EH (cell line): Measurements from ENCODE around the gene THSD4.
A peak's percentile ranks its signal among the peaks of the same experiment; 100 is the strongest.

Experiments used
- DNase-seq: peaks from one replicate; pipeline ENCODE4 v3.0.0-alpha.2; 2015; ENCODE audit warnings: low read depth

The THSD4 gene

GRCh38 chr15:71810256-71811035 is 695.2 kb downstream of the THSD4 start, which contains the start of gene NR2E3:
Gene NR2E3, plus strand, starts transcription at chr15:71810554. Its CDS starts 190 bp downstream, at chr15:71810744.
- DNase-seq, result no peak

DNA sequence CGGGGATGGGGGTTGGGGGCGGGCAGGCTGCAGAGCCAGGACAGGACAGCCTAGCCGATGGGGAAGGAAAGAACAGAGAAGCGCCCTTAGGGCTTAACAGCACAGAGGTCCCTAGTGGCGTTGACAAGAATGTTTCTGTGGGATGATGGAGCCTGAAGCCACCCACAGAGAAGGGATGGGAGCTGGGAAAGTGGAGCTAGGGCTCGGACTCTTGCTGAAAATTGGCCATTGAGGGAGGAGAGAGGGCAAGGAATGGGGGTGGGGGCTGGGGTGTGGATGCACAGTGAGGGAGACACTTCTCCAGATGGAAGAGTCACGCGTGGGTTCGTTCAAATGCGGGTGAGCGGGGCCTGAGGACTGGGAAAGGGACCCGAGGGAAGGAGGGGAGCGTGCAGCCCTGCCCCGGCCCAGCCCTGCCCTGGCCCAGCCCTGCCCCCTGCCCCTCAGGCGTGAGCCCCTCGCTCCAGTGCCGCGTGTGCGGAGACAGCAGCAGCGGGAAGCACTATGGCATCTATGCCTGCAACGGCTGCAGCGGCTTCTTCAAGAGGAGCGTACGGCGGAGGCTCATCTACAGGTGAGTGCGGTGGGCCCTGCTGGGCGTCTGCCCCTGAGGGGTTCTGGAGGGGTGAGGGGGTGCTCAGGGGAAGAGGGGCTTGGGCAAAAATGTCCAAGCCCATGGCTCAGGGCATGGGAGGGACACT is 695.9 kb downstream of the THSD4 start:
- DNase-seq, result peak; percentile 19

DNA sequence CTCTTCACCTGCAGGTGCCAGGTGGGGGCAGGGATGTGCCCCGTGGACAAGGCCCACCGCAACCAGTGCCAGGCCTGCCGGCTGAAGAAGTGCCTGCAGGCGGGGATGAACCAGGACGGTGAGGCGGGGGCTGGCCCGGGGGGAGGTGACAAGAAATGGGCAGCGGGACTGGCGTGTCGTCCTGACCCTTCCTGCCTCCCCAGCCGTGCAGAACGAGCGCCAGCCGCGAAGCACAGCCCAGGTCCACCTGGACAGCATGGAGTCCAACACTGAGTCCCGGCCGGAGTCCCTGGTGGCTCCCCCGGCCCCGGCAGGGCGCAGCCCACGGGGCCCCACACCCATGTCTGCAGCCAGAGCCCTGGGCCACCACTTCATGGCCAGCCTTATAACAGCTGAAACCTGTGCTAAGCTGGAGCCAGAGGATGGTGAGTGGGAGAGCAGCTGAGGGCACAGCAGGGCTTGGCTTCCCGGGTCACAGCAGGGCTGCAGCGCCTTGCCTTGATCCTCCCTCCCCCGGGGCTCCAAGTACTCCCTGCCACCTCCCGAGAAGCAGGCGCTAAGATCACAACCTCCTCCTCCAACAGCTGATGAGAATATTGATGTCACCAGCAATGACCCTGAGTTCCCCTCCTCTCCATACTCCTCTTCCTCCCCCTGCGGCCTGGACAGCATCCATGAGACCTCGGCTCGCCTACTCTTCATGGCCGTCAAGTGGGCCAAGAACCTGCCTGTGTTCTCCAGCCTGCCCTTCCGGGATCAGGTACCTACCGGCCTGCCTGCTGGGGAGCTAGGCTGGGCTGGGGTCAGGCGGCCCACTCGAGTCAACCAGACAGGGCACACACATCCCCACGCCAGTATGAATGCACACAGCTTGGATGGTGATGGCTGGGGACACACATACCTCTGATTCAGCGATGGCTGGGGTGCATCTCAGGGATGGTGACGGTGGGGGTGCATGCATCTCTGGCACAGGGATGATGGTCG is 696.8 kb downstream of the THSD4 start:
- DNase-seq, result no peak

DNA sequence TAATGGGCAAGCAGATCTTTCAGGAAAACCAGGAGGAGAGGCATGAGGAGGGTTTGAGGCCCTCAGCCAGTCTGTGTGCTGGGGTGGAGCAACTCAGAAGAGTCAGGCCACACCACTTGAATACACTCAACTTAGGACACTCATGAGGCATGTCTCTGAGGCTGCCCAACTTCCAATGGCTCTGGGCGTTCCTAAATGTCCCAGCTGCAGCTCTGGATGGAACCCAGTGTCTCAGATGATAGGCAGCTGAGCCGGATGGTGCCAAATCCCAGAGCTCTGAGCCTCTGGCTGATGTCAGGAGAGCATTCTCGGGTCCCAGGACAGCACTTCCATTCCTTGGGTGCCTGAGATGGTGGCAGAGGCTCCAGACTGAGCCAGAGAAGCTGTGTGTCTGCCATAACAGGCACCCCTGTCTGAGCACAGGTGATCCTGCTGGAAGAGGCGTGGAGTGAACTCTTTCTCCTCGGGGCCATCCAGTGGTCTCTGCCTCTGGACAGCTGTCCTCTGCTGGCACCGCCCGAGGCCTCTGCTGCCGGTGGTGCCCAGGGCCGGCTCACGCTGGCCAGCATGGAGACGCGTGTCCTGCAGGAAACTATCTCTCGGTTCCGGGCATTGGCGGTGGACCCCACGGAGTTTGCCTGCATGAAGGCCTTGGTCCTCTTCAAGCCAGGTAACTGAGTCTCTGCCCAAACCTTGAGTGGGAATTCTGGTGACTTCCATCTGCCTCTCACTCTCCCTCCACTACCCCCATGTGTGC is 697.9 kb downstream of the THSD4 start:
- DNase-seq, result no peak

DNA sequence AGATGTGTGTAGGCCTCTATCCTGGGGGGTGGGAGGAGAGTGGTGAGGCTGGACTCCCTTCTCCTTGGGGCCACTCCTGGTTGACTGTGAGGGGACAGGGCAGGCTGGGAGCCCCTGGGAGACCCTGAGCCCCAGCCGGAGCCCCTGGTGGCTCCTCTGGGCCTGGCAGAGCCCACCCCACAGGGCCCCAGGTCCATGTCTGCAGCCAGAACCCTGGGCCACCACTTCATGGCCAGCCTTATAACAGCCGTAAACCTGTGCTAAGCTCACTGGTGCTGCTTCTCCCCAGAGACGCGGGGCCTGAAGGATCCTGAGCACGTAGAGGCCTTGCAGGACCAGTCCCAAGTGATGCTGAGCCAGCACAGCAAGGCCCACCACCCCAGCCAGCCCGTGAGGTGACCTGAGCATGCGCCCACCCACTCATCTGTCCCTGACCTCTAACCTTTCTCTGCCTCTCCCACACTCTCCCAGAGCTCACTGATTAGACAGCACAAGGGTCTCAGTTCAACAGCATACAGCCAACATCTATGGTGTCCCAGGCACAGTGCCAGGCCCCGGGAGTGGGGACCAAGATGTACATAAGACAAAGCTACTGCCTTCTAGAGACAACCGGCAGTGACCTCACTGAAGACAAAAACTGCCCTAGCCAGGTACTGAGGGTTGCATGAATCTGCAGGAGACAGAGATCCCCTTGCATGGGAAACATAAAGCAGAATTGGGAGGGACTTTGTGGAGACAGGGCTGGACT is 698.6 kb downstream of the THSD4 start:
- no peak for DNase-seq

DNA sequence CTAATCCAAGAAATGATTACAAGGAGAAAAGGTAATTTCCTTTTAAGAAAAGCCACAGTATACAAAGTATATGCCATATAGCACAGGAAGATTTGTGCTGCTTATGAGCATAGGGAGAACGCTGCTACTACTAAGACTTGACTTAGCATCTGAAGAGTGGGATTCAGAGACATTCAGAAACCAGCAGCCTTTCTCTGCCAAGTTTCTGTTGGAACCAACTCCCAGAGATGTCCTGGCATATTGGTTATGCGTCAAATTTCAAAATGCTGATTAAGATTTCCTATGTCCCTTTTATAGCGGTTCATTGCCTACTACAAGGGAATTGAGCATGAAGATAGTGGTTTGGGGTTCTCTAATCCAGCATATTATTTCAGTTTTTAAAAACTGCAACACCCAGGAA is 700.0 kb downstream of the THSD4 start:
- no peak for DNase-seq

GRCh38 chr15:71817351-71817750 is 702.1 kb downstream of the THSD4 start:
- DNase-seq, result no peak

DNA sequence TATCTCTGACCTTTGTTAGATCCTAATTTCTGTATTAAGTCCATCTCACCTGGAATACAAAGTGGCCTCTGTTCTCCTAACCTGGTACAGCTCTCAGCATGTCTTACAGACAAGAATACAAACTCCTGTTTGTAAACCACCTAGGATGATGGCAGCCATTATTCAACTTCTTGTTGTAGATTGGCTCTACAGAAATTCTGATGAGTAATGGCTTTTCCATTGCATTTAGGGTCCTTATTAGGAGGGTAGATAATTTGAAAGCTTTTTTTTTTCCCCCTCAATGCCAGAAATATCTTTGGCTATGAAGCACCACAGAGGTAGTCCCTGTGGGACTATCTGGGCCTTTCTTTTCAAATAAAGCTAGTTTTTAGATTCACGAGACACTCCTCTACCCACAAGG is 704.9 kb downstream of the THSD4 start:
- no peak for DNase-seq

DNA sequence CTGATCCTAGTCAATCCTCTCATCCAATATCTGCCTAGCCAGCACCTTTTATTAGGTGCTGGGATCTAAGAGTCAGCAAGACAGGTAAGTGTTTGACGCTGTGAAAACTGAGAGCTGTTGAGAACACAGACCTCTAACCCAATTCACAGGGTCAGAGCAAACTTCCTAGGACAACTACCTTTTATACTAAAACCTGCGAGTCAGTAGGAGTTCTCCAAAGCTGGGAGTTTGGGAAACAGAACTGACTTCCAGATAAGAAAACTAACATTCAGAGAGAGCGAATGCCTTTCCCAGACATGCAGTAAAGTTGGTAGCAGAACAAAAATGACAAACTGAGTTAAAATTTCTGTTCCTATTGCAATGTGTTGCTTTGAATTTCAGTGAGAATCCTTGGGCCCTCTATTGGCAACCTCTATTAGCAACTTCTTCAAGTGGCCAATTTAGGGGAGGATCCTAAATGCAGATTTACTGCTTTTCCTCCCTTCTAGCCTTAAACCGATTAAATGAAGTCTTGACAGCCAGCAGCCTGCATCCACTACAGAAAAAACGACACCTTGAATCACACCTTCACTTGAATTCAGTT is 706.4 kb downstream of the THSD4 start:
- no peak for DNase-seq

GRCh38 chr15:71822890-71823630 is 707.8 kb downstream of the THSD4 start:
- DNase-seq, result no peak

DNA sequence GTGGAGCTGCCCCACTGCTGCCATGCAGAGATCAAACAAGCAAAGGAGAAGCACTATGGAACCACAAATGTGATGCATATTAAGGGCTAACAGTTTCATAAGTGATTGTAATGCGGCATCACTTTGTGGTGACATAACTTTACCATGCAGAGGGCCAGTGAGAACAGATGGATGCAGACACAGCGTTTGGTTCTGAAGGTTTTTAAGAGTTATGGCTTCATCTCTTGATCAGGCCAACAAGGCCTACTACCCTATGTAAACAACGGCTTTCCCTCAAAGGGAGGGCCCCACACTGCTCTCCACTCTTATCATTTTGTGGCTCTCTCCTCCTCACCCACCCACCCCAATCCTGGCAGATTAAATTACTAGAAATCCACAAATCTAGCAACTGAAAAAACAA is 708.5 kb downstream of the THSD4 start:
- no peak for DNase-seq

GRCh38 chr15:71825021-71825730 is 709.9 kb downstream of the THSD4 start:
- DNase-seq, result no peak

DNA sequence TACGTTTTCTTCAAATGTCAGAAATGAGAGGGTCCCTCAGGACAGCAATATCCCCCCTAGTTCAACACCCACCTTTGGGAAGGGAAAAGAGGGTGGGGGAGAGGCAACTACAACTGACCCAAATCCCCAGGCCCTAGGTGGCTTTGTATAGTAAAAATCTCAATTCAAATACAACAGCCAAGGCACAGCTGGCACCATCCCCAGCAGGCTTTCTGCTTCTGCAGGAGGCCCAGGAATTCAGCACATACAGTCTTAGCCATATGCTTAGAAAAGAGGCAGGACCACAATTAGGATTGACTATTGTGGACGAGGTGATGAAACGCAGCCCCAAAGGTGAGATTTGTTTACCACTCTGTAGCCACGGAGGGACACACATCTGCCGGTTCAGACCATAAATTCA is 710.9 kb downstream of the THSD4 start:
- DNase-seq, result no peak

DNA sequence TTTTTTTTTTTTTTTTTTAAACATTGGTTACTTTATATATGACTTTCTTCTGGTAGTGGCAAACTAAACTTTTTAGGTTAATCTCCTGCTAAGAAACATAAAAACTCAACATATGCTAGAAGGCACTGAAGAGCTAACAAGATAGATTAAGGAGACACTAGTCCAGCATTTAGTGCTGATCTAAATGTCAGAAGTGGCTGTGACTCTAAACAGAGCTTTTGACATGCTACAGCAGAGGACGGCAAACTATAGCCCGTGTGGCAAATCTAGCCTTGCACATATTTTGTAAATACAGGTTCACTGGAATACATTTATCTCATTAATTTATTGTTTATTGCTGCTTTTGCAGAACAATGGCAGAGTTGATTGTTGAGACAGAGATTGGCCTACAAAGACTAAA is 715.7 kb downstream of the THSD4 start:
- no peak for DNase-seq
